ENCODE results near the gene HIGD1A.

Gene HIGD1A

DNA sequence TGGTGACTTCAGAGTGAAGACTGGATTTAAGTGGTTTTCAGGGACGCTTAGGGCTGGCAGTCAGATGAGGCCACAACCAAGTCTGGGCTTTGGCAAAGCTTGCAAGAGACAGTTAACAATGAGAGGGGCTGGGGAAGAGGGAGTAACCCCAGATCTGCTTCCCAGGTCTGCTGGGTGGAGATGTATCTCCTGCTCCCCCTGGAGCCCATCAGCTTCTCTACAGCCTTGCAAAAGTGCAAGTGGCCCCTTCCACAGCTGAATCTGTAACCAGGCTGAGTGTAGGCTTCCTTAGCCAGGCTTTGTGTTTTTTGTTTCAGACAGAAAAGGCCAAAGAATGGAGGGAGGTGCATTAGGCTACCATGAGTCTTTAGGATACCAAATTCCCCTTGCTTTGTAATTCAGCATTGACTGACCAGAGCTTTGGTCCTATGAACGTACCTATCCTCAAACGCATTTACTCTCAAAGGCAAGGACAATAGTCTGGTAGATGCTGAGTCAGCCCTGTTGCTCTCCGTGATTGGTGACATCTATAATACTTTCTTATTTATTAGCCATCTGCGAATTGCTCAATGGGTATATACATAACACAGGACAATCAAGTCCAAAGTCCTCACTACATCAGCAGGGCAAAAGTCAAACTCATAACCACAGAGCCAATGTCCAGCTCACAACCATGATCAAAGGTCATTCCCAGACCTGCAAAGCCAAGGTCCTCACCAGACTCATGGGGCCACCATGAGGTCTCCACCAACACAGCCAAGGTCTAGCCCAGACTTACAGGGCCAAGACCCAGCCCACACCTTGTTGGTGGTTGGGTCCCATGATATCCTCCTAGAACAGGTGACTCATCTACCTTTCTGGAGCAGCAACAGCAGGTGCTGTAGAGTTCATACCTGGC, 48.4 kb downstream of the HIGD1A start:
- DNase-seq (ENCODE audit: low spot score), result peak; percentile 29

DNA sequence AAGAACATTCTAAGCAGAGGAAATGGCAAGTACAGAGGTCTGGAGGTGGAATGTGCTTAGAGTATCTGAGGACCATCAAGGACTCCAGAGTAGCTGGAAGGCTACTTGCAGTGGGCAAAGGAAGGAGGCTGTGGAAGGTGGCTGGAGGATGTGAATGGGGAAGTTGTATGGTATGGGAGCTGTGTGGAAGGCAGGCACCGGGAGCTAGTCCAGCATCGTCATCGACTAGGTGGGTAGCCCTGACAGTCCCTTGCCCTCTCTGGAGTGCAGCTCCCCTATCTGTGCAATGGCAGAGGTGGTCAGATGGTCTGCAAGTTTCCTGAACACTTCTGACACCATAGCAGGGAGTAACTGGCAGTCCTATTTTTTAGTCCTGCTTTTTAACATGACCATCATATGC, 50.5 kb downstream of the HIGD1A start:
- no peak for DNase-seq (ENCODE audit: low spot score)

DNA sequence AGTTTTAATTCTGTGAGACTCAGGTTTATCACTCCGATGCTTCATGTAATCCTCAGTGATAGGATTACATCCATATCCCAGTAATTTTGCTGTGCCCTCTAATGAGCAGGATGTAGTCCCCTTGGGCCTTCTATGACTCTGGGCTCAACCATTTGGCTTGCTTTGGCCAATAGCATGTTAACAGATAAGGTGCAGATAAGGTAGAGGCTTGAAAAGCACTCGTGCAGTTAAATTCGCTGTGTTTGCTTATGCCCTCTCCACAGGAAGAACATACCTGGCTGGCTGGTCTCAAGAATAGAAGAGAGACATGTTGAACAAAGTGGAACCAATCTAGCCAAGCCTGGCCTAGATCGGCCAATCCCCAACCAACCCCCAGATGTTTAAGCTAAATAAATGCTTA, 51.3 kb downstream of the HIGD1A start:
- no peak for DNase-seq (ENCODE audit: low spot score)

DNA sequence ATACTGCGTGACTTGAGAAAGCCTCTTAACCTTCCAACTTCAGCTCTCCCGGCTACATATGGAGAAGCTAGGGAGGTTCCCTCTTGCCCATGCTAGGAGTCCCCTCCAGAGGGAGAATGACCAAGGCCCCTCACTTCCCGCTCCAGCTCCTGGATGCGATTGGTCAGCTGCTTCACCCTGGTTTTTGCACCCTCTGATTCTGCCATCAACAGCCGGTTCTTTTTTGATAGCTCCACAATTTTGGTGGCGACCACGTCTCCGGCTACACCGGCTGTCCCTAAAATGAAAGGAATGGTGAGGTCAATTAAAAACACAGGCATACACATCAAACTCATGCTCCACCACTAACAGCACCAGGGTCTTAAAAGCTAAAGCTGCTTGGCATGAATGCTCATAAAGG, 51.8 kb downstream of the HIGD1A start:
- DNase-seq (ENCODE audit: low spot score), result no peak

DNA sequence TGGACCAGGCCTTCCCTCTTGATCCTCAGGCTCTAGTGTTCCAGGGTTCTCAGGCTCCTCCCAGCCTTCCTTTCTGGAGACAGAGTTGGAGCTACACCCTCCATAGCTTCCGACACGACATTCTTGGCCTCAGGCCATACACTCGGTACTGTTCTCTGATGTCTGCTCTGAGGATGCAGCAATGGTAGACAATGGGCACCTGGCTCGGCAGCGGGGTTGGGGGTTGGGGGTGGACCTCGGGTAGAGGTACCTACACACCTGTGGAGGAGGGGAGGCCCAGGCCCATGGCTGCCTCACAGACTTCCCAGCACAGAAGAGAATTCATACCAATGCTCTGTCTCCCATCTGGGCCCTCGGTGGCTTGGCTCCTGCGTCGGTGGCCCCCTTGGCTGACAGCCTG, 52.7 kb downstream of the HIGD1A start:
- DNase-seq (ENCODE audit: low spot score), result no peak

DNA sequence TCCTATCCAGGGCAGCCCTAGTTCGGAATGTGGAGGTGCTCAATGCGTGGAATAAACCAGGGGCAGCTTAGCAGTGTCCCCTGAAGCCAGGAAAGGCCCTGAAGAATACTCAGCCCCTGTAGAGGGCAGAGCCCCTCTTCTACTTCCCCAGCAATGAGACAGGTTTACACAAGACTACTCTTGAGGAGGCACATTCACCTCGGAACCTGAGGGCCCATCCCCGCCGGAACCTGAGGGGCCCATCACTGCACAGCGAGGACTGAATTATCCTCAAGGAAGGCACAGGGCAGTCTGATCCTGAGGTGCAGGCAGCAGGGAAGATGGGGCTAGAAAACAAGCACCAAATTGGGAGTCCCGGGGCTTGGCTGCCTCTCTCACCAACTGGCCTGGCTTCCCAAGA, 53.5 kb downstream of the HIGD1A start:
- DNase-seq (ENCODE audit: low spot score), result no peak

DNA sequence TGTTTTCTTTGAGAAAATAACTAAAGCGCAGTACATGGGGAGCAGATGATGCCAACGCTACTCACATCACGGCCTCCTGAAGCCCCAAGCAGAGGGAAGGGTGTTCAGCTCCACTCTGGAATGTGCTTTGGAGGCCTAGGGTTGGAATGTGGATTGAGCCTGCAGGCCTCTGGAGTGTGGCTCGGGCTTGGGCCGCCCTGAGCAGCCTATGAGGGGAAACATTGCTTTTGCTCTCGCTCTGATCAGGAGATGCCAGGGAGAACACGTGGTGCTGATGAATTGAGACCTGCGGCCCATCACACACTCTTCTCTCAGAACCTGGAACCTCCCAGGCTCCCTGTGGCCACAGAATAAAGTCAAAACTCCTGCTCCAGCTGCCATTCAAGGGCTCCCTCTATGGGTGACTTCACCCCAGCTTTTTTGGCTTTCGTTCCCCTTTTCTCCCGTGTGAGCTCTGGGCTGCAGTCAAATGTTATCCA, 54.5 kb downstream of the HIGD1A start:
- DNase-seq (ENCODE audit: low spot score), result peak; percentile 37

DNA sequence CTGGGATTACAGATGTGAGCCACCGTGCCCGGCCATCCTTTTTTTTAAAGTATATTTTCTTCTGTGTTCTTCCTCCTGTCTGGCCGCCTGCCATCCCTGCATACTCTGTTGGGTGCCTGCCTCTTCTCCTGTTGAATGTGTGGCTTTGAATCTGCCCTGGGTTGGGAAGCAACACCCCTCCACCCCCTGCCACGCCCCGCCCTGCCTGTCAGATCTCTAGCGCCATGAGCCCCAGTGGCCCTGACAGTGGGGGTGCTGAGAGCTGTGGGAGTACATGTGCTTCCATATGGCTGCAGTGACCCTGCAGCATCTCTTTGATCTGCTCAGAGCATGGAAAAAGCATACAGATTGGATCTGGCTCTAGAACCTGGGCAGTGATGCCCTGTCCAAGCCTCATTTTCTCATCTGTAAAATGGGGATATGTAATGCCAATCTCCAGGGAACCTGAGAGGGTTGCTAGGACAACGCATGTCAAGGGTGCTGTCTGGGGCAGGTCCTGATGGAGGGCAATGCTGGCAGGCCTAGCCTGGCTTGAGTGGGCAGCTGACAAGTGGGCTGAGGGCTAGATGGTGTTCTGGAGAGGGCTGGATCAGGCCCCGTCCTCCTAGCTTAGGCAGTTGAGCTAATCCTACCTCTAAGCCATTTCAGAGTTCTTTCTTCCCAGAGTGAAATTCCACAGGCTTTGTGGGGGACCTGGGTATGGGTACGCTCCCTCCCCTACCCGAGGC, 55.1 kb downstream of the HIGD1A start:
- DNase-seq (ENCODE audit: low spot score), result no peak

DNA sequence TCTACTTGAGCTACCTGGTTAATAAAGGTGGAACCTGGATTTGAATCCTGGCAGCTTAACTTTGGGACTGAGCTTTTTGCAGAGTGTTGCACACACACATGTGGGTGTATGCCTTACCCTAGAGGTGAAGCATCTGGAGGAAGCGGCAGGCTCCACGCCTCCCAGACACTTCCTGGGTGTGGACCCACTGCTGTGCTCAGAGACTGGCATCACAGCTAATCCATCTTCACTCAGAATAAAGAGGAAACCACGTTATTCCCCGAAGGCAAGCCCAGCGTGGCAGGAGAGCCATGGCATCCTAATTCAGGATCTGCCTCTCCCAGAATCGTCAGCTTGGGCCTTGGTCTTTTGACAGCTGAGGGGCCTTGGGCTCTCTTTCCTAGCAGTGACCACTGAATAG, 56.7 kb downstream of the HIGD1A start:
- DNase-seq (ENCODE audit: low spot score), result no peak

DNA sequence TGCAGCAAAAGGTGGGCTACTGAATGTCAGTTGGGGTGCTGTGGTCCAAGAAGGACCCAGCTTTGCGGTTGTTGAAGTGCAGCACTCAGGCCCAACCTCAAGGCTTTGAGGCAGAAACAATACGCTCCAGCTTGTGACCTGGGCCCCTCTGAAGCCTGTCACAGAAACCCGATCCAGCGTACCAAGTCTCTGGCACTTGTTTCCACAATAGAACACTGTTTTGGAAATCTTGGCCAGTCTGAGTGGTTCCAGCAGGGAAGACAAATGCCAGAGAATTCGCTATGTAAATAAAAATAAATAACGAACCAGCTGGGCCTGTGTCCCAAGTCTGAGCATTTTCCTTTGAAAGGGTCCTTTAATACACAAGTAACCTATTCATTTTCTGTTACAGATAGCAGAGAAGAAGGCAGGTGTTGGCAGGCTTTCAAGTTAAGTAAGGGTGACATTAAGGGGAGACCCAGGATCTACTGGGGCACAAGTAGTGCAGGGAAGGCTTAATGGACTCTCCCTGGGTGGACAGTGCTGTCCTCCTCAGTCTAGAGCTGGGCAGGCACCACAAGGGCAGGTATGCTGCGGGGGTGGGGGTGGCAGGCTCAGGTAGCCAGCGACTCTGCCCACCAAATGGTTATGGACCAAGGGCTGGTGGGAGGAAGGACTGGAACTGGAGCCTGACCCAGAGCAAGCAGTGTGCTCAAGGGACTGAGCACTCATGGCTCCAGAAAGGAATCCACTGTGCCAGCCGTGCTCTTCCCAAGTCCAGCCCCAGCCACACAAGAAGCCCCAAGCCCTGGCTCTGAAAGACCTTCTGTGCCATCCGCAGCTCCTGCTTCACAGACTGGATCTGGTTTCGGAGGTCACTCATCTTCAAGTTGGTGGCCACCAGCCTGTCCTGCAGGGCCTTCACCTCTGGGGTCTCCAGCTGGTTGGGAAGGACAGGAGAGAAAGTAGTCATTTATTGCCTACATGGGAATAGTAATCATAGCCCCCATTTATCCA, 57.5 kb downstream of the HIGD1A start:
- DNase-seq (ENCODE audit: low spot score), result no peak

DNA sequence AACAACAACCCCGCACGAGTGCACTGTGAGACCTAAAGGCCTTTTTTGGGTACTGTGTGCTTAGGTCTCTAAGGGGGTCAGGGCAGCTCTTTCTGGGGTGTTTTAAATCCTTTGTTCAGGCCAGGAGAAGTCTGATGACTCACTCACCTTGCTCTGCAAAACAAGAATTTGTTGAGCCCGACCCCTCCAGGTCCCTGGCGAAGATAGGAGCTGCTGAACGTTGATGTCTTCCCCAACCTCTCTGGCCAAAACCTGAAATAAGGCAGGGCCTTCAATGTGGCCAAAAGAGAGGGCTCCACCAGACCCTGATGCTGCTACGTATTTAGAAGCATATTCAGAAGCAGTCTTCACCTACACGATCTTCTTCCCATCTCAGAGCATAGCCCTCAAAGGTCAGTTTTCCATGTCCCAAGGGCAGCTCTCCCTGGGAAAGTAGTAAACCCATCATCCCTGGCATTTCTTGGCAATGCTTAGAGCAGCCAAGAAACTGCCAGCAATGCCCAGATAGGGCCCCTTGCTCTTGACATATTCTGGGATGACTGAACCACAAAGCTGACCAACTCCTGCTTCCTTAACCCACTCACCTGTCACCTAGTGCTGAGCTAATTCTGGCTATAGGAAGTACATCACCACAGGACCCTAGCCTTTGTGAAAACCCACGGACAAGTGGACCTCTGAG, 58.4 kb downstream of the HIGD1A start:
- DNase-seq (ENCODE audit: low spot score), result no peak

DNA sequence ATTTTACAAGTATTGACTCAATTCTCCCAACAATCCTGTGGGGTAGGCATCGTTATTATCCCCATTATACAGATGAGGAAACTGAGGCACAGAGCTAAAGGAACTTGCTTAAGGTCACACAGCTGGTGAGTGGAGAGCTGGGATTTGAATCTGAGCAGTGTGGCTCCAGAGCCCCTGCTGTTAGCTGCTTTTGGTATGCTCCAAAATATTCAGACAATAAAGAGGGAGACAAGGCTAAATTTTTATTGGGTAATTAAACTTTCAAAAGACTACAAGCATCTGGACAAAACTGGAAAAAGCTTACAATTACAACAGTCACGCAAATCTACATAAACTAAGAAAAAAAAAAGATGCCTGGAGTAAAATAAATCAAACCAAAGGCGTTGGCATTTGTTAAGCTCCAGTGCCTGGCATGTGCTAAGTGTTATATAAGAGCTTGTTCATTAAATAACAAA, 59.0 kb downstream of the HIGD1A start:
- DNase-seq (ENCODE audit: low spot score), result no peak

DNA sequence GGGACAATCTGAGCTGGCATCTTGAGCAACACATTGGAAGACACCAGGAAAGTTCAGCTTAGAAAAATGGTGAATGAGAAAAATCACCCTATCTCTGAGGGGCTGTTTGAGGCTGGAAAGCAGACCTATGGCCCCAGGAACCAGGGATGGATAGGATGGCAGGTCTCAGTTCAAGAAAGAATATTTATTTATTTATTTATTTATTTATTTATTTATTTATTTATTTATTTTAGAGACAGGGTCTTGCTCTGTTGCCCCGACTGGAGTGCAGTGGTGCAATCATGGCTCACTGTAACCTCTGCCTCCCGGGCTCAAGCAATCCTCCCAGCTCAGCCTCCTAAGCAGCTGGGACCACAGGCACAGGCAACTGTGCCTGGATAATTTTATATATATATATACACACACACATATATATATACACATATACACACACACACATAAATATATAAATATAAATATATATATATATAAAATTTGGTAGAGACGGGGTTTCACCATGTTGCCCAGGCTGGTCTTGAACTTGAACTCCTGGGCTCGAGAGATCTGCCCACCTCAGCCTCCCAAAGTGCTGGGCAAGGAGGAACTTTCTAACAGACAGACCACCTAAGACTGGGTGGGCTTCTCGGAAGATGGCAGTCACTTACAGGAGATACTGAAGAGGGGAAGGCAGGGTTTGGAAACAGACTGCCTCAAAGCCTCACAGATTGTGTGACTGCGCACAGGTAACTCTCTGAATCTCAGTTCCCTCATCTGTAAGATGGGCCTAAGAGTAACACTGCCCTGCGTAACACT, 60.9 kb downstream of the HIGD1A start:
- no peak for DNase-seq (ENCODE audit: low spot score)

DNA sequence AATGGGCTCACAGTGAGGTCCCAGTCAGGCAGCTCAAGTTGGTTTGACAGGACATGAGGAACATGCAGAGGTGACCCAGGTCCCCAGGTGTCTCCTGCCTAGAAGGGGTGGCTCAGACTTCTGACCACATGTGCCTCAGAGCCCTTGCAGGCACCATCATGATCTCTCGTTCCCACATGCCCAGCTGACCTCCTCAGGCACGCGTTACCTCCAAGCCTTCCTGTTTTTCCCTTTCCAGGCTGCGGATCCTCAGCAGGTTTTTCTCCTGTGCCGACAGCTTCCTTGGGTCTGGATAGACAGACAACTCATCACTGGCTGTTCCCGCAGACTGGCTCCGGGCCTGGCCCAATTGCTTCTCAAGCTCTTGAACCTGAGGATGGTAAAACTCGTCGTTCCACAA, 61.6 kb downstream of the HIGD1A start:
- DNase-seq (ENCODE audit: low spot score), result no peak

DNA sequence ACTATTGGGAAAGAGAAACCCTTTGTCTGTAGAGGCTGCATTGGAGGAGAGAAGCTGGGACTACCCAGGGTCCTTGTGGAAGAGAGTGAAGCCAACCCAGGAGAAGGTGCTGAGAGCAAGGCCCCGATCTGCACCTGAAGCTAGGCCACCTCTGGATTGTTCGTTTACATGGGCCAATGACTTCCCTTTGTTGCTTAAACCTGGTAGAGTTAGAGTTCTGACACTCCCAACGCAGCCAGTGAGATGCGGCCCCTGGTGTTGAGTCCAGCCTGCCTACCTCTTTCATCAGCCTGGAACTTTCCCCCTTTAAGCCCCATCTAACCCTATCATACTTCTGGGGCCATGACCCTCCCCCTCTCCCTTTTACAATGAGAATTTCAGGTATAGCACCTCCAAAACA, 62.0 kb downstream of the HIGD1A start:
- DNase-seq (ENCODE audit: low spot score), result no peak

DNA sequence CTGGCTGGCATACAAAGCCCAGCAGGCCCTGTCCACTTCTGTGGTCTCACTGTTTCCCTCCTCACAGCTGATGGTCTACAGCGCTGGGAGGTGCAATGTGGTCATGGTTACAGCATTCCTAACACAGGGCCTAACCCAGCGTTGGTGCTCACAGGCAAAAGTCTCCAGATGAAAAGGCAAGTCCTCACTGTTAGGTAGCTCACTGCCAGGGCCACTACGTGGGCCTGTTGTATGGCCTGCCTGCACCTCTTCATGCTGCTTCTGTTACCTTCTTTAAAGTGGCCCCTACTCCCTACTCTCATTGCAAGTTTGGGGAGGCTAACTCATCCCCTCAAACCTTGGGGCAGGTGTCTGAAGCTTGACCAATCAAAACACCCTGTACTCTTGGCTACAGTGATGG, 62.5 kb downstream of the HIGD1A start:
- DNase-seq (ENCODE audit: low spot score), result no peak

DNA sequence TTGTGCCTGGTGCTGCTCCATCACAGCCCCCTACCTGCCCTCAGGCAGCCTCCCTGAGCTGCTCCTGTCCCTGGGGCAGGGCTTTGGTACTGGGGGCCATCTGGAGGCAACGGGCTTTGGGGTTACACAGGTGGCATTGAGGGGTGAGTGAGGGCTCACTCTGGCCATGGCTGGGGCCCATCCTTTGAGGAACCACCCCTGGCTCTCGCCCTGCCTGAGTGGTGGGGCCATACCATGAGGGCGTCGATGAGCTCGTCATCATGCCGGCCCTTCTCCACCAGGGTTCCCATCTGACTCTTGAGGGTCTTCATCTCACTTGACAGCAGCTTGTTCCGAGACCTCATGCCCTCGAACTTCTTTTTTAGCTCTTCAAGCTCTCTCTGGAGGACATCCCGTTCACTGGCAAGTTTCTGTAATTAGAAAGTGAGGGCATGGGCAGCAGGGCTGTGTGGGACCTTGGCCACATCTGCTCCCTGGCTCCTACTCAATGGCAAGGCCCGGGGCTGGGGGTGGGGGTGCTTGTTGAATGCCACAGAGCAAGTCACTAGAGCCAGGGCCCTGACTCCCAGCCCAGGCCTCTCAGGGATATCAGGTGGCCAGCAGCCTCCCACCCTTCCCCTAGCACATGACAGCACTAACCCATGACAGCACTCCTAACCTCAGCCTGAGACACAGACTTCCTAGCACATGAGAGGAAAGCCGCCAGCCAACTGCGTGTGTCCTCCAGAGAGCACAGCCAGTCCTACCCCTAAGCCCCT, 64.7 kb downstream of the HIGD1A start:
- DNase-seq (ENCODE audit: low spot score), result no peak

DNA sequence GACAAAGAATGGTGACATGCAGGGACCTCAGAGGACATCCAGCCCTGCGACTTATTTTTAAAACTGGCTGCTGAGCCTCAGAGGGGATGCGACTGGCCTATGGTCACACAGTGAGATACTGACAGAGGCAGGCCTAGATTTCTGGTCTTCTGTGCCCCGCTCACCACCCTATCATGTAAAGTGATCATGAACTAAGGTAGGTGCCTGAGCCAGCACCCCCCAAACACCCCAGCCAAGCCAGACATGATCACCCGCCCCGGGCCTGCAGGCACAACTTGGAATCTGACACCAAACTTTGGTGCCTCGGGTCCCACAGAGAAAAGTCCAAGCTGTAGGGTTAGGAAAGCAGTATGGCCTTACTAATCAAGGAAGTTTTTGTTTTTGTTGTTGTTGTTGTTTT, 67.8 kb downstream of the HIGD1A start:
- DNase-seq (ENCODE audit: low spot score), result no peak

DNA sequence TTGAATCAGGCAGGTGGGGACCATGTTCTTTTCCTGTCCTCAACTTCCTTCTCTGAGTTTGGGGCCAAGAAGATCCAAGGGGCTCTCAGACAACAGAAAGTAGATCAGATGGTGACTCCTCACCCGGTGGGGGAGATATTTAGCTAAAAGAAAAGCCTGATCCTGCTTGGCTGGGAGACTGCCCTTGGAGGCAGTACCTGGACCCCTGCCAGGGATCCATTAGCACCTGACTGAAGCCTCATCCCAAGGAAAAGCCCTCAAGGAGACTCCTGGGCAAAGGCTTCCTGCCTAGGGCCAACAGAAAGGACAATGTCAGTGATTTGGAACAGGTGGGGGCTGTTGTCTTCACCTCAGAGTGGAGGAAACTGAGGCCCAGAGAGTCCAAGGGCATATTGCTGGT, 68.2 kb downstream of the HIGD1A start:
- no peak for DNase-seq (ENCODE audit: low spot score)

DNA sequence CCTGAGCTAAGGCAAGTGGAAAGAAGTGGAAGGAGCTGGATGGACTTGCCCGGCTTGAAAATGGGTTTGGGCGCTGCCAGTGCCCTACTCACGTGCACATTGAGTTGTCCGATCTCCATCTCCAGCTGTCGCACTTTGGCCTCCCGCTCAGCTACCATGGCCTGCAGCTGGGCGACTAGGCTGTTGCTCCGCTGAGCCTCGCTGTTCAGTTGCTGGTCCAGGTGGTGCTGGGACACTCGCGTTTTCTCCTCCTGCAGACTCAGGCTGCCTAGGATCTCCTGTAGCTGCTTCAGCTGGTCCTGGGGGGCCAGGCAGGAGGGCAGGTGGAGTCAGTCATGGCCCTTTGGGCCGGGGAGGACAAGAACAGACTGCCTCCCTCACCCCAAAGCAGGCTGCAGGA, 68.7 kb downstream of the HIGD1A start:
- DNase-seq (ENCODE audit: low spot score), result no peak
